T-helper 1 cell treated with Interleukin-12 subunit alpha and Interleukin-12 subunit beta and Interleukin-4 antibody, amounts not matched to agents 30 ng/mL and 1 ng/mL, for 36 hours (primary cell): ENCODE measurements around the gene TMEM187. TPM values are rescaled to one million over a fixed set of nuclear protein-coding genes. Genes with fewer than 3 reads are reported as not detected.

Experiments used
- intact Hi-C: fragments of 100-400 bp; cut with micrococcal nuclease; formaldehyde crosslinking; loops from one replicate; pipeline ENCODE4 v1.15.1; 2024
- total RNA-seq: library from RNA; stranded (reverse); gene quantifications from 2 replicates; pipeline ENCODE4 v1.2.3, GENCODE V29; 2022

Gene TMEM187, protein sequence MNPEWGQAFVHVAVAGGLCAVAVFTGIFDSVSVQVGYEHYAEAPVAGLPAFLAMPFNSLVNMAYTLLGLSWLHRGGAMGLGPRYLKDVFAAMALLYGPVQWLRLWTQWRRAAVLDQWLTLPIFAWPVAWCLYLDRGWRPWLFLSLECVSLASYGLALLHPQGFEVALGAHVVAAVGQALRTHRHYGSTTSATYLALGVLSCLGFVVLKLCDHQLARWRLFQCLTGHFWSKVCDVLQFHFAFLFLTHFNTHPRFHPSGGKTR
- 5.2 and 5.8 TPM in 2 replicates for total RNA-seq

DNA sequence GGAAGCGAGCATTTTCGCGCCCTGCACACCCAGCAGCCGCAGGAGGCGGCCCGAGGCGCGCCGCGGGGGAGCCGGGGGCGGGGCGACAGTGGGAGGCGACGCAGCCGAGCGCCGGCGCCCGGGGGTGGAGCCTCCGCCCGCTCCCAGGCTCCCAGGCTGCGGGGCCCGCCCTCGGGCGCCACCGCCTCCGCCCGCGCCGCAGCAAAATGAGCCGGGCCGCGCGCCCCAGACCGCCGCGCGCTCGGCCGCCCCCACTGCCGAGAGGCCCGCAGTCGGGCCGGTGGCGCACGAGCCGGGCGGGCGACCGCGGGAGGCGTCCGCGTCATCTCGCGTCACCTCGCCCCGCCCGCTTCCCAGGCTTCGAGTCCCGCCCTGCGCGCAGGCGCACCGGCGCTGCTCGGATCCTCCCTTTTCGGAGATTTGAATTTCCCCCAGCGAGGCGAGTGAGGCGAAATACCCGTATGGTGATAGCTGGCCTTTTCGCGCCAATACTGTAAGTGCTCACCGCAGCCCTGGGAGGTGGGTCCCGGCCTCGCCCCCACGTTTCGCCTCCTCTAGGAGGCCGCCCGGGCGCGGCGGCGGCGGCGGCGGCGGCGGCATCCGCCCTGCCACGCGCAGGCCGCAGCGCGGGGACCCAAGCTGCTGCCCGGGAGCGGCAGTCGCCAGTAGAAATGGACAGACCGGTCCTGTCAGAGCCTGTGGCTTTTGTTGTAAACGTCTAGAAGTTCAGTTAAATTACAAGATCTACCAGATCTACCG lies at the start of gene TMEM187:
Gene TMEM187, plus strand, starts transcription at position 387 of the 759 bp plus-strand sequence. CDS start 9,309 bp downstream, outside the sequence.
- intact Hi-C loops: loop anchor here (1.0 to 5.0 kb wide), 6 partner anchors 9 to 790 kb away; partner anchors contain the start of genes DKC1, FAM3A, FLNA and IRAK1

DNA sequence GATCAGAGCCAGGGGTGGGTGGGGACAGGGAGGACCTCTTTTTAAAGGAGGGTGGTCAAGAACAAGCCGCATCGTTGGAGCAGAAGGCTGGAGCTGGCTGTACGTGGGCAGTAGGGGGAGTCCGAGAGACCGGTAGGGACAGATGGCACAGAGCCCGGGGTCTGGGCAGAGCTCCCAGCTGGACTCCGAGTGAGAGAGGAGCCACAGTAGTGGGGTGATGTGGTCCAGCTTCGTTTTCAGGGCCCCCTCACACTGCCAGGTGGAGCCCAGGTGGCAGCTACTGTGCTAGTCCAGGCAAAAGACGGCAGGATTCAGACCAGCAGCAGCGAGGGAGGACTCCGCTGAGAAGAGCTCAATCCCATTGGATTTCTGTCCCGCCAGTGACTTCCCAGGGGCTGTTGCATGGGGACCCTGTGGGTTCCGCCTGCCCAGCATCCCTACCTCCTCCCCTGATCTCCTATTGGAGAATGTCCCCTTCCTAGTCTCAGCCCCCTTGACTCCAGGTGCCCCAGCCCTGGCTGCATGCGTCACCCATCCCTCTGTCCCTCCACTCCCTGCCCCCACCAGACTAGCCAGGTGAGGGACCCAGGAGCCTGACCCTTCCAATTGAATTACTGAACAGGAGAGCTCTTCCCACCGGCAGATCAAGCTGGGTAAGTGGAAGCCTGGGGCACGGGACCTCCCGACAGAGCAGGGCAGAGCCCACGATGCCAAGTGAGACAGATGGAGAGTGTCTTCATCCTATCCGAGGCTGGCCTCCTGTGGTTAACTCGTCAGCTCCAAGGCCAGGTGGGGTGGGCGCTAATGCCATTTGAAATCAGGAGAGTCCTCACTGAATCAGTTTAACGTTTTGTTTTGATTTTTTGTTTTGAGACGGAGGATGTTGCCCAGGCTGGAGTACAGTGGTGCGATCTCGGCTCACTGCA lies 49.4 kb upstream of the TMEM187 start:
- intact Hi-C loops: loop anchor here (10.0 kb wide), 1 partner anchor 792 kb away; no protein-coding TSS in a partner anchor

DNA sequence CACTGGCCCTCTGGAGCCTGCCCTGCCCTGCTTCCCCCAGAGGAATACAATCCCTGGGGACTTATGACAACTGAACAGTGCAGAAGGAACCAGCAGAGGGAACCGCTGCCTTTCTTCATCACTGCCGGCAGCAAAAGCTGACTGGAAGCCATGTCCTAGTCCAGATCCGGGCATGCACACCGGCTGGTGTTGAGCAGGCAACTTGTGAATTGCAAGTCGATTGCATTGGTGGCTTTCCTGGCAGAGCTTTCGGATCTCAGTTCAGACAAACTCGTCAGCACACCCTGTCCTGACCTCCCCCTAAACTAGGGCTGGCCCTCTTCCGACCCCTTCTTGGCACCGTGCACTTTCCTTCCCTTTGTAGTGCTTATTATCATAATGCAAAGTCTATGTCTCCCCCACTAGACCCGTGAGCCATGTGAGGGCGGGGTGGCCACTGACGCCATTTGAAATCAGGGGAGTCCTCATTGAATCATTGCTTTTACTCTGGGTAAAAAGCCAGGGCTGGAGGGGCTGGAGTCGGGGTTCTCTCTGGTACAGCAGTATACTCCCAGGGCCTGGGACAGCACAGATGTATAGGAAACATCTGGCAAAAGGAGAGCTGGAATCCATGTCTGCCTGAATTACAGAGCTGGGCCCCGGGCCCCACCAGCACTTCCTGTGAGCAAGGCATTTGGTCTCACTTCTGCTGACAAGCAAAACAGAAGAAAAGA lies 48.2 kb upstream of the TMEM187 start:
- intact Hi-C loops: loop anchor here (1.0 to 10.0 kb wide), 4 partner anchors 23 to 790 kb away; partner anchors contain the start of genes IDH3G and SSR4

DNA sequence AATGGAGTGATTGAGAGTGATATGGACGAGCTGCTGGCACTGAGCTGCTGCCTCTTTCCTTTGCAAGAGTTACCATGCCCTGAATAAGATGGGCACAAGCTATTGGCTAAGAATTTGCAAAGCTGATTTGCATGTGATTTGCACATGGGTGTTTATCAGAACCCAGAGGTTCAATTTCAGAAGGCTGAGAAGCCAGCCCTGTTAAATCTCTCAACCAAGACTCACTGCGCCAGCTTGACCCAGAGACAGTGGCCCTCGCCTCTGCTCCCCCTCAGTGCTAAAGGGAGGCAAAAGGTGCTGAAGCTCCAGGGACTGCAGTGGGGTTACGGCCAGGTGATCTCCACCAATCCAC lies 47.2 kb upstream of the TMEM187 start:
- intact Hi-C loops: loop anchor here (2.0 to 10.0 kb wide), 6 partner anchors 25 to 968 kb away; partner anchors contain the start of genes FLNA, L1CAM and RPL10

DNA sequence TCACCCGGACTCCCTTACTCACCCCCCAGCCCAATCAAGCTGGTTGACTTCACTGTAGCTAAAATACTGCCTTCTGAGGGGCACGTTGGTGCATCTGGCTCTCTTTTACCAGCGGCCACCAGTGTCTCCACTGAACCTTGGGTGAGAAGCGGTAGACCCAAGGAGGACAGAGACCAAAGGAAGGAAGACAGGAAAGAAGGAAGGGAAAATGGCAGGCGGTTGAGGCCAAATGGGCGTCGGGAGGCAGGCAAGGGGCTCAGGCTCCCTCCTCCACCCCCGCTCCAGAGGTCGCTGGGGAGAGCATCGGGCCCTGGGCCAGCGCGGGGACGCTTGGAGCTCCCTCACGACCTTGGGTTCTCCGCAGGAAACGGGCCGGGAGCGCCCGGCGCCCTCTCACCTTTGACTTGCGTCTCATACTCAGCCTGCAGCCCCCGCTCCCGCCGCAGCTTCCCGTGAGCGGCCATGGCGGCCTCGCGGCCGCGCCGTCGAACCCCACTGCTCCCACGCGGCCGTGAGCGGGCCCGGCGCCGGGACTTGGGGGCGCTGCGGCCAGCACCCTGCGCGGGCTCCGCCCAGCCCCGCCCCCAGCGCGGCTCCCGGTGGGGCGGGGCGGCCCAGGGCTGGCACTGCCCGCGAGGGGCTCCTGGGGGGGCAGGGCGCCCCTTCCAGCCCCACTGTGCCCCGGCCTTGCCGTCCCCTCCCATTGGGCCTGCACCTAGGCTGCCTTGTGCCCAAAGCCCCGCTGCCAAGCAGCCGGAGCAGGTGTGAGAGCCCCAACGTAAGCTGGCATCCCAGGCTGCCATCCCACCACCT lies 46.6 kb upstream of the TMEM187 start, which contains the start of gene ARHGAP4:
Gene ARHGAP4, minus strand, starts transcription at position 526 of the 813 bp plus-strand sequence. Its CDS starts 62 bp downstream, at position 464.
- intact Hi-C loops: loop anchor here (1.0 to 10.0 kb wide), 9 partner anchors 9 to 969 kb away; partner anchors contain the start of genes CCNQ, FLNA, L1CAM and MECP2

DNA sequence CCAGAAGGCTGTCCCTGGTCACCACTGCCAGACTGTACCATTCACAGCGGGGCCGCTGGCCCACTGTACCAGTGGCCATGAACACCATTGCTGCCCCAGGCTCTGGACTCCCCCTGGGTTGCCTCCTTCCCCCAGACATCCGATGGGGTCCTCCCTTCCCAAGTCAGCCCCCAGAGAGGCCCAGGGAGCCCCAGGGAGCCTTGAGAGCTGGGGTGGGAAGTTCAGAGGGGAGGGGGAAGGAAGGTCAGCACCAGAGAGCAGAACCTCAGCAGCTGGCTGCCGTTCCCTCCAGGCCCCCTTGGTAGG lies 46.0 kb upstream of the TMEM187 start:
- intact Hi-C loops: loop anchor here (1.0 to 10.0 kb wide), 8 partner anchors 9 to 969 kb away; partner anchors contain the start of genes CCNQ, FLNA, L1CAM and MECP2

DNA sequence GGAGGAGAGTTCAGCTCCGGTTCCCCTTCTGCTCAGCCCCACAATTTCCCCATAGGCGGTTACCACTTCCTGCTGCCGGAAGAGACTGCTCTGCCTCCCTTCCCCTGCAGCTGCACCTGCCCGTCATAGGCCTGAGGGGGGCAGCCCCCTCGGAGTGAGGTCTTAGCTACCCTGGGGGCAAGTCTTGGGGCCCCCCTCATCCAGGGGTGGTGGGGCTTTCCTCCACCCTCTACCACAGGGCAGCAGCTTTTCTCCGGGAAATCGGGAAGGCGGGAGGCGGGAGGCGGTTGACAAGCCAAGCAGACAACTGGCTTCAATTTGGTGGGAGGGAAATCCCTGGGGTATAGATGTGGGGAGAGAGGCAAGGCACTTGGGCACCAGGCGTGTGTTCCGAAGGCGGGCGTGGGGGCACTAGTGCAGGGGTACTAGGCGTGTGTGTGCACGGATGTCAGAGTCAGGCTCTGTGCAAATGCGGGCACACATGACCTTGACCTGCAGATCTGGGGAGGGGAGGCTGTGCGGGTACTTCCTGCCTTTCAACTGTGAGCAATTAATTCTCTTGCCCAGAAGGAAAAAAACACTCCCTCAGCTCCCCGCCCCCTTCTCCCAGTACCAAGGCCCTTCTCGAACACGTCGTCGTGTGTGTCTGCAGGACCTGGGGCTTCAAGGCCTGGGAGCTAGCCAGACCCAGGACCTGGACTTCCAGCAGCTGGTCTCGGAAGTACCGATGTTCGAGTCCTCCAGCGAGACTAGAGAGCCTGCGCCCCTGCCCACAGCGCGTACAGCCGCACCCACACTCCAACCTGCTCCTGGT lies 45.5 kb upstream of the TMEM187 start:
- intact Hi-C loops: loop anchor here (1.0 to 10.0 kb wide), 8 partner anchors 8 to 970 kb away; partner anchors contain the start of genes CCNQ, FLNA, L1CAM and MECP2

DNA sequence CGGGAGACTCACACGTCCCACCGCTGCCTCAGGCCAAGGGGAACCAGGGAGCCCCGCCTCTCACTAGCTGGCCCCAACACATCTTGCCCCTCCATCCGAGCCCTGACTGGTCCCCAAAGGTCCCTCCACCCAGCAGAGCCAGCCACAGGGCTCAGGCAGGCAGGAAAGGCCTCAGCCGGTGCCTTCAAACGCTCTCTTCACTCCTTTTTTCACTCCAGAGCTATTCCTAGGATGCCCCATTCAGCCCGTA lies 45.0 kb upstream of the TMEM187 start:
- intact Hi-C loops: loop anchor here (2.0 to 10.0 kb wide), 7 partner anchors 40 to 970 kb away; partner anchors contain the start of genes CCNQ, FLNA, L1CAM and MECP2

DNA sequence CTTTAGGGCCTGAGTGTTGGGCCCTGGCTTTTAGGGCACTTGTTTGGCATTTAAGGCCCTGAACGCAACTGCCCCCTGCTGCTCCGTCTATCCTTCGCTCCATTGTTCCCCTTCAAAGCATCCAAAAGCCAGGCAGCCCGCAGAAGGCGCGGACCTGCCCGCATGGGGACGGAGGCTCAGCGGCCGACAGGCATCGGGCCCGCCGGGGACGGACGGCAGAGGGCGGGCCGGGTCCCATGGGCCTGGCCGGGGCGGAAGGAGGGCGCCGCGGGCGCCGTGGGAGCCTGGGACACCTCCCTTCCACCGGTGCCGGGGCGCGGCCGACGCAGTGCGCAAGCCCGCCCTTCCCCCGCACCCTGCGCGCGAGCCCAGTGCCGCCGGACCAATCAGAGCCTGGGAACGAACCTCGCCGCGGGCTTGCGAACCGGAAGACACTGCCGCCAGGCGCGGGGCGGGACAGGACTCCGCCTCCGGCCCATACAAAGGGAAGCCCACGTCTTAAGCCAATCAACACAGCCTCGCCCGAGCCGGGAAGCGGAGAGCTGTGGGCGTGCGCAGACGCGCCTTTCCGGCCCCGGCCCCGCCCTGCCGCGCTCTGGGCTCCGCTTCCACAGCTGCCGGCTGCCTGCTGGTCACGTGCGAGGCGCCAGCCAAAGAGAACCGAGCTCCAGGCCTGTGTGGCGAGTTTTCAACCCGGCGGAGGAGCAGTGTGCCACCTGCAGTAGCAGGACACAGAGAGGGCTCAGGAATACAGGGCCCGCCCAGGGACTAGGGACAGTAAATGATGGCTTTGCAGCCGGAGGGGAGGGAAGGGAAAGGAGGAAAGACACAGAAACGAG lies 44.4 kb upstream of the TMEM187 start:
- intact Hi-C loops: loop anchor here (1.0 to 10.0 kb wide), 10 partner anchors 41 to 971 kb away; partner anchors contain the start of genes ABCD1, BCAP31, CCNQ and FLNA

DNA sequence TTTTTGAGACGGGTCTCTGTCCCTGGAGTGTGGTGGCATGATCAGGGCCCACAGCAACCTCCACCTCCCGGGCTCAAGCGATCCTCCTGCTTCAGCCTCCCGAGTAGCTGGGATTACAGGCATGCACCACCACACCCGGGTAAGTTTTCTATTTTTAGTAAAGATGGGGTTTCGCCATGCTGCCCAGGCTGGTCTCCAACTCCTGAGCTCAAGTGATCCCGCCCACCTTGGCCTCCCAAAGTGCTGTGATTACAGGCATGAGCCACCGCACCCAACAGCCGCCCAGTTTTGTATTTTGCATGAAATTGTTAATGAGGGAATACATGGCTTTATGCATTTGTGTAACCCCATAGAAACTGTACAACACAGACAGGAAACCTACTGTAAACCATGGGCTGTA lies 43.7 kb upstream of the TMEM187 start:
- intact Hi-C loops: loop anchor here (1.0 to 10.0 kb wide), 8 partner anchors 42 to 972 kb away; partner anchors contain the start of genes ABCD1, BCAP31, FLNA and HCFC1

DNA sequence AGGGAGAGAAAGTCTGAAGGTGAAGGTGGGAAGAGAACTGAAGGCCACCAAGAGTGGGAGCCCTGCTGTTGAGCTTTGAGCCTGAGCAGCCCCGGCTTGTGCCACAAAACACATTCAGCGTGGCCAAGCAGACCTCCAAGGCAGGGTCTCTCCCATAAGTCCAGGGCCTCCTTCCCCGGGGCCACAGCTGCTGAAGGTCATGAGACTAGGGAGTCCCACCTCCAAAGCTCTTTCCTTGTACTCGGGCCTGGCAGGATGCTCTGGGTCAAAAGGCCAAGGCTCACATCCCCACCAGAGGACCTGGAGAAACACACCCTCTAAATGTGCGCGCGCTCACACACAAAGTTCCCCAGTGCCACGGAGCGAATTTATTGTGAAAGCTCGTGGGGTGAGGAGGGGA lies 43.0 kb upstream of the TMEM187 start:
- intact Hi-C loops: loop anchor here (5.0 to 10.0 kb wide), 5 partner anchors 42 to 972 kb away; partner anchors contain the start of genes FLNA, L1CAM and RPL10

DNA sequence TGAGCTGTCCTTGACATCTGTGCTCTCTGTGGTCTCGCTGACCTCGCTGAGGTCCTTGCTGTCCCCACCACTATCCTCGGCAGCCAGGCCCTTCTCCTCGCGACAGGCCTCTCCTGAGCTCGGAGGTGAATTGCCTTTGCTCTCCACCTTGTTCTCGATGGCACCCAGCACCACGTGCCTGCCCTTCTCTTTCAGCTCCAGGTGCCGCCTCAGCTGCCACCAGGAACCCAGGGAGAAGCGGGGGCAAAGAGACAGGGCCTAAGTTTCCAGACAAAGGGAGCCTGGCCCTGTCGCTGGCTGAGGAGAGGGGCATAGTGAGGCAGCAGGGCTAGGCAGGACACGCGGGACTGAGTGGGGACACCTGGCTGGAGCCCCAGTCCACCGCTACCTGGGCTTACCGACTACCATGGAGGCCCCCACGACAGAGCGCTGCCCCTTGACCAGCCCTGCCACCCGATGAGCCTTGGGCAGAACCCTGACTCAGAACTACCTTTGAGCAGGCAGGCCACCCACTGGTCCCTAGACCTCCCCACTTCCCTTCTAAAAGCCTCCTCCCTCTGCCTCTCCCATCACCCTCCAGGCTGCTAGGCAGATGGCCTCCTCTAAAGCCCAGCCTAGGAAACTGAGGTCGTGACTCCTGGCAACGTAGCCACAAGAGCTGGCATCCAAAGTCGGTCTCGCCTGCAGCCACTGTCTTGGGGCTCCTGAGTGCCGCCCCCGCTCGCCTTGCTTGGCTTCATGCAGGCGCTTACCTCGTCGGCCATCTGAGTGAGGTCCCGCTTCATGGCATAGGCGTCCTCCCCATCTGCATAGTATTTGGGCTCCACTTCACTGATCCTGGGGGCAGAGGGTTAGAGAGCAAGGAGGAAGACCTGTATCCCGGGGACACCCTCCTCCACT lies 42.3 kb upstream of the TMEM187 start:
- intact Hi-C loops: no loop called here

DNA sequence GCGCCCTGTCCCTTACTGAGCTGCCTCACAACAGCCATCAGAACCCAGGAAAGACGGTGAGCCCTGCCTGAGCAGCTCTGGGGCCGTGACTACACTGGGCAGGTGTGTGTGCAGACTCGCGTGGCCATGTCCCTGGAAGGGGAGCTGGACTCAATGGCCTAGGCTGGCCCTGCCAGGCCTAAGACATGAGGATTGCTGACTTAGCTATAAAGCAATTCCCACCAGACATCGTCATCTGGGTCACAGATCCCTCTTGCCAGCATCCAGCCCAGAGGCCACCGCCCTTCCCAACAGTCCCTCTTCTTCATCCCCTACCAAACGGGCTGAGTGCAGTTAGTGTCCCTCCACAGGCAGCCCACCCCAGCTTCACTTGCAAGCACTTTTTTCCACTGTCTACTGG lies 41.4 kb upstream of the TMEM187 start:
- intact Hi-C loops: no loop called here

DNA sequence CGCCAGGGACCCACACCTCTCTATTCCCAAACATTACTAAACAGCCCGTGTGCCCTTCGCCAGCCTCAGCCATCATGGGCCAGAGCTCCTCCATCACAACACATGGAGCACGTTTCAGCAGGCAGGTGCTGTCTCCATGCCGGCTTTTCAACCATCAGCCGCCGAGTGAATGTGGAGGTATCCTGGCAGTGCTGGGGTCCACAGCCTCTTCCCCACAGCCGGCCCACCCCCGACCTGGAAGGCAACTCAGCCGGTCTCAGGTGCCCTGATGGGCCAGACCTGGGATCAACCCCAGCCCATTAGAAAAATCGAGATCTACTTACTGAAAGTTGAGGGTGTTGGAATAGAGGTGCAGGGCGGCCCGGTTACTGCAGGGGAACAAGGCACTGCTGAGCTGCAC lies 40.8 kb upstream of the TMEM187 start:
- intact Hi-C loops: no loop called here

DNA sequence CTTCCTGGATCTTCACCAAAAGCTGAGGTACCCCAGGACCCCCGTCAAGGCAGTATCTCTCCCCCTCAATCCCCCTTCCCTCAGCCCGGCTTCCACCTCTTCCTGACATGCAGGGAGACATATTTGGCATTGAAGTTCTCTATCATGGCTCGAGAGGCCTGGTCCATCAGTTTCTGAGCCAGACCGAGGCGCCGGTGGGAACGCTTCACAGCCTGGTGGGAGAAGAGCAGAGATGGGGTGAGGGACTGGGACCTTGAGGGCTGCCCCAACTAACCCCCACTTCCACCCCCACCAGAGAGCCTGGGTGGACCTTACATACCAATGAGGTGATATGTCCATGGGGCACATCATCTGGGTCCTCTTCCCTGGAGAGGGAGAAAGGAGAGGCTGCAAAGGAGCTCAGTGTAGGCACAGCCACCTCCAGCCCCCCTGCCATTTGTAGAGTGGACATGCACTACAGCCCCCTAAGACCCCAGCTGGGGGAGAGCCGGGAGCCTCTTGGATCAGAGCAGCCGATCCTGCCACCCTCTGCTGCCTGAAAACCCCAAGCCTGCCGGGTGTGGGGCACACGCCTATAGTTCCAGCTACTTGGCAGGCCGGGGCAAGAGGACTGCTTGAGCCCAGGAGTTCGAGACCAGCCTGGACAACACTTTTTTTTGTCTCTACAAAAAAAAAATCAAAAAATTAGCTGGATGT lies 40.2 kb upstream of the TMEM187 start:
- intact Hi-C loops: no loop called here

DNA sequence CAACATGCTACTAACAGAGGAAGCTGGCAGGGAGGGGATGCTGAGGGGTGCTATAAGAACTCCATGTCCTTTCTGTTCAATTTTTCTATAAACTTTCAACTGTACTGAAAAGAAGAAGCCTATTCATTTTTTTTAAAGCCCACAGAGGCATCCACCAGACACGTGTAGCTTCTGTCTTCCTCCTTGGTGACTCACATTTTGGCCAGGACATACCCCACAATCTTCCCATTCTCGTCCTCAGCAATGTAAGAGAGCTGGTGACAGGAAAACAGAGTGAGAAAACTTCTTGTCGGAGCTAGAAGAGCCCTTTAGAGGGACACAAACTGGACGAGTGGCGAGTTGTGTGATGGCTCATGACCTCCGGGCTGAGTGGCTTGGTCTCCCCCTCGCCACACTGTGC lies 38.8 kb upstream of the TMEM187 start:
- intact Hi-C loops: no loop called here
